Measurements from ENCODE around the gene RAB7A. TPM values are rescaled to one million over a fixed set of nuclear protein-coding genes. Genes with fewer than 3 reads are reported as not detected.

Gene RAB7A
- total RNA-seq, 1 donor from 2014 or later, result 149 TPM

DNA sequence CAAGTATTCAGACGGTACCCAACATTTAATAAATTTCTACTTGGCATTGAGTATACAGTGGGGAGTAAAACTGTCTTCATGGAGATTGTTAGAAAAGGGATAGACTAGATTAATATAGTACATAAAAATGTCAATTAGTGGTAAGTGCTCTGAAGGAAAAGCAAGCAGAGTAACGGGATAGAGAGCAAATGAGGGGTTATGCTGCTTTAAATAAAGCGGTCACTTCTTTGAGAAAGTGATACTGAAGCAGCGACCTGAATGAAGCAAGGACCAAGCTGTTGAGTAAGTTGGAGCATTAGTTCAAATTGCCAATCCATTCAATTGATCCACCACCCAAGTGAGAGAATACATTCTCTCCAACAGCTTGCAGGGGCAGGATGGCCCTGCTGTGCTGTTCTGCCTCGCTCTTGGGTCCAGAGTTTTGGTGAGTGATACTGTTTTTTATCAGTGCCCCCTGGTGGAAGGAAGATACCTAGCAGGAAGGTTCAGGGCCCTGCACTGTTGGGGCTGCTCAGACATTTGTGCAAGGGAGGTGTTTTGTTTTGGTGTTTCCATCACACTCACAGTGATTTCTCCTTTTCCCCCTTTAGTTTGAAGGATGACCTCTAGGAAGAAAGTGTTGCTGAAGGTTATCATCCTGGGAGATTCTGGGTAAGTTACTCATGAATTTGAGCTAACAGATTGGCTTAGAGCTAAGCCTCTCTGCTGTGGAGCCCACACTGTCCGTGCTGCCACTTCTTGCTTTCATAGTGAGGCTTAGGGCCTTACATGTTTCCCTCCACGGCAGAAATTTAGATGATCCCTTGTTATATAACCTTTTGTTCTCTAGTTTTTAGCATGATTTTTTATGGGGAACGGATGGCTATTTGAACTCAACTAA is 69.0 kb downstream of the RAB7A start:
- Mint-ChIP-seq H3K36me3 (ENCODE audit: low read depth) (peaks cover 9% of the 10 kb centered on the region), H3K9me3 (no peaks in the 10 kb centered on the region), H3K27me3 (ENCODE audit: low read depth) (no peaks in the 10 kb centered on the region), H3K4me1 (peaks cover 25% of the 10 kb centered on the region), H3K4me3 (no peak overlapping the region), H3K27ac (ENCODE audit: unreplicated experiment) (peak overlapping the region; percentile 16)
- DNase-seq (ENCODE audit: low read depth, low spot score), result peak; percentile 48
- TF ChIP-seq, protein P1, sequence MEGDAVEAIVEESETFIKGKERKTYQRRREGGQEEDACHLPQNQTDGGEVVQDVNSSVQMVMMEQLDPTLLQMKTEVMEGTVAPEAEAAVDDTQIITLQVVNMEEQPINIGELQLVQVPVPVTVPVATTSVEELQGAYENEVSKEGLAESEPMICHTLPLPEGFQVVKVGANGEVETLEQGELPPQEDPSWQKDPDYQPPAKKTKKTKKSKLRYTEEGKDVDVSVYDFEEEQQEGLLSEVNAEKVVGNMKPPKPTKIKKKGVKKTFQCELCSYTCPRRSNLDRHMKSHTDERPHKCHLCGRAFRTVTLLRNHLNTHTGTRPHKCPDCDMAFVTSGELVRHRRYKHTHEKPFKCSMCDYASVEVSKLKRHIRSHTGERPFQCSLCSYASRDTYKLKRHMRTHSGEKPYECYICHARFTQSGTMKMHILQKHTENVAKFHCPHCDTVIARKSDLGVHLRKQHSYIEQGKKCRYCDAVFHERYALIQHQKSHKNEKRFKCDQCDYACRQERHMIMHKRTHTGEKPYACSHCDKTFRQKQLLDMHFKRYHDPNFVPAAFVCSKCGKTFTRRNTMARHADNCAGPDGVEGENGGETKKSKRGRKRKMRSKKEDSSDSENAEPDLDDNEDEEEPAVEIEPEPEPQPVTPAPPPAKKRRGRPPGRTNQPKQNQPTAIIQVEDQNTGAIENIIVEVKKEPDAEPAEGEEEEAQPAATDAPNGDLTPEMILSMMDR (conservative IDR thresholded peaks at IDR 0.05), result peak; percentile 84

DNA sequence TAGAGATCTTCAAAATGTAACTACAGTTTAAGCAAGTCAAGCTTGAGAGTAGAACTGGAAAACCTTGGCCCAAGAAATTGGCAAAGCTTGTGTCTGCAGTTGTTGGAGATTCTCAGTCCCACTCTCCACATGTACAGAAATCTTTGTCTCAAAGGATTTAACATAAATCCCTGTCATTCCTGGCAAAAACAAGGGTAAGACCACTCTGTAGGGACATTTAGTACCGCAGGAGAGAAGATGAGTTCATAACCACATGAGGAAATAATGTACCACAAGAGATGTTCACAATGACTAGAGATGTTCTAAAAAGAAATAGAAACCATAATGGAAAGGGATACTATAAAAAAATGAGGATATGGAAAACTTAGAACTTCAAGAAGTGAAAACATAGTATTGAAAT is 73.7 kb downstream of the RAB7A start:
- H3K4me3 Mint-ChIP-seq, result no peak overlapping the region
- no peaks in the 10 kb centered on the region for H3K27me3 Mint-ChIP-seq (ENCODE audit: low read depth)
- H3K36me3 Mint-ChIP-seq (ENCODE audit: low read depth), result peaks cover 16% of the 10 kb centered on the region
- DNase-seq (ENCODE audit: low read depth, low spot score), result no peak
- no peak overlapping the region for H3K27ac Mint-ChIP-seq (ENCODE audit: unreplicated experiment)
- H3K9me3 Mint-ChIP-seq, result no peaks in the 10 kb centered on the region
- H3K4me1 Mint-ChIP-seq, result peaks cover 48% of the 10 kb centered on the region
- TF ChIP-seq, protein P1 (conservative IDR thresholded peaks at IDR 0.05), result no peak

DNA sequence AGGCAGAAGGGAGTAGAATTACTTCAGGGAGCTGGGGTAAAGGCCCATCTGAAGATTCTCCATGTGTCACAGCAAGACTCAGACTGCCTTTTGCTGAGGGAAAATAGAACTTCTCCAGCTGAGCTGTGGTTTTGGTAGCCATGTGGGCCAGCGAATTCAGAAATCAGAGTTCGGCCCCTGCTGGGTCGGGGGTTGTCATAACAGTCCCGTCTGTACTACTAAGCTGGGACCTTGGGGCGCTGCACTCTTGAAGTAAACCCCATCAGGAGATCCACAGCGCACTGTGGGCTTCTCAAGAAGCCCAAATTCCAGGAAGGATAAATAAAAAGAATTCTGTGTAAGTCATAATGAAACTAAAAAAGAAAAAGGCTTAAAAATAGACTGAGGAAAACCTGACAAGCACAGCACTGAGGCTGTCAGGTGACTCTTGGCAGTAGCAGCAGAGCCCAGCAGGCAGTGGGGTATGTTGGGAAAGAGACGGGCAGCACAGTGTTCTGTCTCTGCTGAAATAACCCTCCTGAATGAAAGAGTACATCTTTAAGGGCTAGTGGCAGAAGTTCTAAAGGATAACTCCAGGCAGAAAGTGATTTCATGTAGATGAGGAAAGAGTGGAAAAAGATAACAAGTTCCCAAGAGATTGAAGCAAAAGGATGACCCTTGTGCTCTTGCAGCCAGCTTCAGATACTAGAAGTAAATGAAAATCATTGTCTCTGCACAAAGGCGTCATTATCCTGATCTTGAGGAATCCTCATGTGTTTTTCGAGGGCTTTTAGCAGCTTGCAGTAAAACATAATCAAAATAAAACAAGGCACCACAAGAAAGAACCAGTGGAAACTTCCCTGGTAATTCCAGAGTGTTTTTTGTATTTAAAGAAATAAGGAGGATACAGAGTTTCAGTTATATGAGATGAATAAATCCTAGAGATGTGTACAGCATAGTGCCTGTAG is 74.5 kb downstream of the RAB7A start:
- Mint-ChIP-seq H3K27ac (ENCODE audit: unreplicated experiment) (peak overlapping the region; percentile 64), H3K4me3 (peak overlapping the region; percentile 10), H3K27me3 (ENCODE audit: low read depth) (no peaks in the 10 kb centered on the region), H3K4me1 (peaks cover 41% of the 10 kb centered on the region), H3K36me3 (ENCODE audit: low read depth) (peaks cover 16% of the 10 kb centered on the region), H3K9me3 (no peaks in the 10 kb centered on the region)
- TF ChIP-seq, protein P1 (conservative IDR thresholded peaks at IDR 0.05), result no peak
- DNase-seq (ENCODE audit: low read depth, low spot score), result no peak

DNA sequence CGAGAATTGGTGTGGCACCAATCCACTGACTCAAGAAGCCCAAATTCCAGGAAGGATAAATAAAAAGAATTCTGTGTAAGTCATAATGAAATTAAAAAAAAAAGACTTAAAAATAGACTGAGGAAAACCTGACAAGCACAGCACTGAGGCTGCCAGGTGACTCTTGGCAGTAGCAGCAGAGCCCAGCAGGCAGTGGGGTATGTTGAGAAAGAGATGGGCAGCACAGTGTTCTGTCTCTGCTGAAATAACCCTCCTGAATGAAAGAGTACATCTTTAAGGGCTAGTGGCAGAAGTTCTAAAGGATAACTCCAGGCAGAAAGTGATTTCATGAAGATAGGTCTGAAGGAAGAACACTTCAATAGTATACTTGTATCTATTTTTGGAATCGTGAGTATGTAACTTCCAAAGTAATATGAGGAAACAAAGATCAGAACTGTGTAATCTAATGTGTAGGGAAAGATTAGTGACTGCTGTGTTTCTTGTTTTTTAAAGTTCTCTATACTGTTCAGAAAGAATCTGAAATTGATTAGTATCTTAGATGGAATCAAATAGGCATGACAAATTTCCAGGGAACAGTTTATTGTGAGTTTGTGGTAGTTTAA is 75.9 kb downstream of the RAB7A start:
- Mint-ChIP-seq H3K27ac (ENCODE audit: unreplicated experiment) (peak overlapping the region; percentile 7), H3K4me3 (no peak overlapping the region), H3K36me3 (ENCODE audit: low read depth) (peaks cover 18% of the 10 kb centered on the region), H3K27me3 (ENCODE audit: low read depth) (no peaks in the 10 kb centered on the region), H3K4me1 (peaks cover 44% of the 10 kb centered on the region), H3K9me3 (no peaks in the 10 kb centered on the region)
- TF ChIP-seq, protein P1 (conservative IDR thresholded peaks at IDR 0.05), result no peak
- DNase-seq (ENCODE audit: low read depth, low spot score), result no peak

DNA sequence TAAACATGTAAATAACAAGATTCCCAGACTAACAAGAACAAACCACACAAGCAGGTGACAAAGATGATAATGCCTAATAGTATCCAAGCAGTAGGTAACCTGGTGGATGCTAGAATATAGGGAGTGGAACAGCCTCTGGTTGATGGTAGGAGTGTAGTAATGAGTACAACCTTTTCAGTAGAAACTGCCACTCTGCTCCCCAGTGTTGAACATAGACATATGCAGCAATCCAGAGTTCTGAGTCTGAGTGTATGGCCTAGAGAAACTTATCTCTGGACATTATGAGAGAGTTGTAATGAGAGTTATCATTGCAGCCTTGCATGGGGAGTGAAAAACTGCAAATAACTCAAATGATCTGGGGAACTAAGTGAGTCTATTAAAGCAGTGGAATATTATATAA is 77.3 kb downstream of the RAB7A start:
- H3K4me3 Mint-ChIP-seq, result no peak overlapping the region
- H3K27me3 Mint-ChIP-seq (ENCODE audit: low read depth), result no peaks in the 10 kb centered on the region
- DNase-seq (ENCODE audit: low read depth, low spot score), result no peak
- H3K27ac Mint-ChIP-seq (ENCODE audit: unreplicated experiment), result no peak overlapping the region
- TF ChIP-seq, protein P1 (conservative IDR thresholded peaks at IDR 0.05), result no peak
- no peaks in the 10 kb centered on the region for H3K9me3 Mint-ChIP-seq
- H3K4me1 Mint-ChIP-seq, result peaks cover 47% of the 10 kb centered on the region
- H3K36me3 Mint-ChIP-seq (ENCODE audit: low read depth), result peaks cover 17% of the 10 kb centered on the region

Data from neural crest cell (in vitro differentiated cells).